NCI-H460 (cell line): ENCODE measurements around the gene TSPY3. TPM values are rescaled to one million over a fixed set of nuclear protein-coding genes. Genes with fewer than 3 reads are reported as not detected.
"Not testable (repeated sequence)": the region's sequence is repeated elsewhere in the genome, so short reads cannot be mapped to it uniquely, and the experiment has no call there.

Experiments used
- DNase-seq: peaks from one replicate; pipeline ENCODE4 v3.0.0-alpha.2; 2016; ENCODE audit warnings: low read depth; ENCODE audit errors: extremely low read depth
- polyA plus RNA-seq: library from polyadenylated mRNA; depleted of rRNA; stranded (reverse); fragments of >200 nt; gene quantifications from 2 replicates; pipeline ENCODE4 v1.2.3, GENCODE V29; 2014; cell fraction: nucleus; rRNA removed
- total RNA-seq: library from RNA; depleted of rRNA; stranded (reverse); fragments of >200 nt; shearing (Covaris generic); gene quantifications from 2 replicates; pipeline ENCODE4 v1.2.3, GENCODE V29; 2014; rRNA removed

TSPY3 gene
- not detected in 2 replicates for total RNA-seq
- not detected in 2 replicates for polyA plus RNA-seq

GRCh38 chrY:9398121-9398520 lies at the start of gene TSPY3:
TSPY3 (plus strand) TSS chrY:9398421; CDS start chrY:9398467, 46 bp downstream.
- not testable (repeated sequence) for DNase-seq

GRCh38 chrY:9357497-9357896 lies 40.7 kb upstream of the TSPY3 start, which contains the start of gene TSPY8:
TSPY8 (plus strand) TSS chrY:9357797; CDS start chrY:9357843, 46 bp downstream.
- DNase-seq, result not testable (repeated sequence)

GRCh38 chrY:9396527-9396926 lies 1.7 kb upstream of the TSPY3 start:
- not testable (repeated sequence) for DNase-seq

Other genes starting within 250 kb of the TSPY3 start
- gene TSPY4, start 61.0 kb upstream of the TSPY3 start, total RNA-seq, result not detected in 2 replicates
- gene TSPY8, start 40.6 kb upstream of the TSPY3 start, total RNA-seq, result not detected in 2 replicates
- not detected in 2 replicates for gene TSPY1, start 68.5 kb downstream of the TSPY3 start, total RNA-seq
- not detected in 2 replicates for gene TSPY9, start 88.8 kb downstream of the TSPY3 start, total RNA-seq
- not detected in 2 replicates for gene TSPY10, start 129.5 kb downstream of the TSPY3 start, total RNA-seq